Renal pelvis (tissue), 12 donors: ENCODE measurements around the gene CHPF. TPM values are rescaled to one million over a fixed set of nuclear protein-coding genes. Genes with fewer than 3 reads are reported as not detected.

Experiments
- DNase-seq: peaks from one replicate; pipeline ENCODE4 v3.0.0-alpha.2; 2013
- long read RNA-seq, 16 experiments: transcript quantifications; one replicate each; lab custom pipeline, GENCODE V29; 2026
- polyA plus RNA-seq, 3 donors: library from polyadenylated mRNA; unstranded; fragments of 120-200 nt; gene quantifications; one replicate each; pipeline ENCODE4 v1.2.1, GENCODE V29; 2013; ENCODE audit not compliant: insufficient read length in 3 of 3

CHPF gene
- polyA plus RNA-seq = 10 to 100 TPM; 29.3 to 45.3 (median 34.6) TPM
- long read RNA-seq, donor 1, transcript CHPF-201 (4 exons, 3,013 nt) = major isoform, 17 of 18 reads
- long read RNA-seq, donor 1, partial matches to known transcripts = 0 of 18 reads
- long read RNA-seq, donor 1, other reads (novel, unspliced or antisense) = 0 of 18 reads
- long read RNA-seq, donor 2, transcript CHPF-202 (2 exons, 1,079 nt) = minor isoform, 7 of 54 reads
- long read RNA-seq, donor 2, transcript CHPF-201 (4 exons, 3,013 nt) = major isoform, 26 of 54 reads
- long read RNA-seq, donor 2, partial matches to known transcripts = 21 of 54 reads
- long read RNA-seq, donor 2, other reads (novel, unspliced or antisense) = 0 of 54 reads
- long read RNA-seq, donor 3, transcript CHPF-201 (4 exons, 3,013 nt) = major isoform, 21 of 28 reads
- long read RNA-seq, donor 3, partial matches to known transcripts = 5 of 28 reads
- long read RNA-seq, donor 3, other reads (novel, unspliced or antisense) = 0 of 28 reads
- long read RNA-seq, donor 4, transcript CHPF-201 (4 exons, 3,013 nt) = major isoform, 22 of 23 reads
- long read RNA-seq, donor 4, partial matches to known transcripts = 0 of 23 reads
- long read RNA-seq, donor 4, other reads (novel, unspliced or antisense) = 0 of 23 reads
- long read RNA-seq, donor 5, transcript CHPF-201 (4 exons, 3,013 nt) = major isoform, 6 of 7 reads
- long read RNA-seq, donor 5, partial matches to known transcripts = 0 of 7 reads
- long read RNA-seq, donor 5, other reads (novel, unspliced or antisense) = 0 of 7 reads
- long read RNA-seq, donor 6, transcript CHPF-201 (4 exons, 3,013 nt) = major isoform, 17 of 46 reads
- long read RNA-seq, donor 6, partial matches to known transcripts = 28 of 46 reads
- long read RNA-seq, donor 6, other reads (novel, unspliced or antisense) = 0 of 46 reads
- long read RNA-seq, donor 7, transcript CHPF-201 (4 exons, 3,013 nt) = major isoform, 20 of 74 reads
- long read RNA-seq, donor 7, partial matches to known transcripts = 51 of 74 reads
- long read RNA-seq, donor 7, other reads (novel, unspliced or antisense) = 0 of 74 reads
- long read RNA-seq, donor 8, transcript CHPF-201 (4 exons, 3,013 nt) = major isoform, 24 of 90 reads
- long read RNA-seq, donor 8, partial matches to known transcripts = 65 of 90 reads
- long read RNA-seq, donor 8, other reads (novel, unspliced or antisense) = 0 of 90 reads
- long read RNA-seq, donor 9, transcript CHPF-201 (4 exons, 3,013 nt) = major isoform, 17 of 63 reads
- long read RNA-seq, donor 9, partial matches to known transcripts = 45 of 63 reads
- long read RNA-seq, donor 9, other reads (novel, unspliced or antisense) = 0 of 63 reads
- long read RNA-seq, donor 10, transcript CHPF-201 (4 exons, 3,013 nt) = major isoform, 9 of 22 reads
- long read RNA-seq, donor 10, partial matches to known transcripts = 11 of 22 reads
- long read RNA-seq, donor 10, other reads (novel, unspliced or antisense) = 0 of 22 reads
- long read RNA-seq, donor 11, transcript CHPF-201 (4 exons, 3,013 nt) = major isoform, 14 of 18 reads
- long read RNA-seq, donor 11, partial matches to known transcripts = 0 of 18 reads
- long read RNA-seq, donor 11, other reads (novel, unspliced or antisense) = 0 of 18 reads
- long read RNA-seq, donor 12, transcript CHPF-201 (4 exons, 3,013 nt) = major isoform, 26 of 40 reads
- long read RNA-seq, donor 12, partial matches to known transcripts = 10 of 40 reads
- long read RNA-seq, donor 12, other reads (novel, unspliced or antisense) = 0 of 40 reads
- long read RNA-seq, donor 13, transcript CHPF-201 (4 exons, 3,013 nt) = major isoform, 7 of 9 reads
- long read RNA-seq, donor 13, partial matches to known transcripts = 0 of 9 reads
- long read RNA-seq, donor 13, other reads (novel, unspliced or antisense) = 0 of 9 reads
- long read RNA-seq, donor 14 = 0 reads
- long read RNA-seq, donor 15, transcript CHPF-201 (4 exons, 3,013 nt) = major isoform, 30 of 33 reads
- long read RNA-seq, donor 15, partial matches to known transcripts = 0 of 33 reads
- long read RNA-seq, donor 15, other reads (novel, unspliced or antisense) = 0 of 33 reads
- long read RNA-seq, donor 16, transcript CHPF-201 (4 exons, 3,013 nt) = major isoform, 13 of 15 reads
- long read RNA-seq, donor 16, partial matches to known transcripts = 0 of 15 reads
- long read RNA-seq, donor 16, other reads (novel, unspliced or antisense) = 0 of 15 reads

GRCh38 chr2:219543596-219544358 lies at the start of gene CHPF, which contains the start of gene TMEM198:
CHPF (minus strand) TSS chr2:219543809; CDS start chr2:219543538, 271 bp downstream.
TMEM198 (plus strand) TSS chr2:219544028; CDS start chr2:219544728, 700 bp downstream.
- DNase-seq = peak; percentile 98

DNA sequence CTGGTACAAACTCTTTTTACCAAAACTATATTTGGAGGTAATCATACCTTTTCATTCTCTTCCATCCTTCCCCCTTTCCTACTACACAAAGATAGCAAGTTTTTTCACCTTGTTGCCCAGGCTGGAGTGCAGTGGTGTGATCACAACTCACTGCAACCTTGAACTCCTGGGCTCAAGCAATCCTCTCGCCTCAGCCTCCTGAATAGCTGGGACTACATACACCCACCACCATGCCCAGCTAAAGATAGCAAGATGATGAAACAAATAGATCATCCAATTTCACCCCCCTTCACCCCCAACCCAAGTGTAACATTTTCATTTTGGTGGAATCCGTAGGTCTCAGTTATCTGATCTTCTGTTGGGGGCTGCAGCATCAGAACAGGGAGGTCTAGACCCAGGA lies 49.5 kb upstream of the CHPF start:
- DNase-seq = no peak

GRCh38 chr2:219592736-219593135 lies 49.1 kb upstream of the CHPF start:
- DNase-seq = no peak

GRCh38 chr2:219591091-219591490 lies 47.5 kb upstream of the CHPF start:
- no peak for DNase-seq

- no peak for DNase-seq
These were observed 37.7 kb upstream of the CHPF start for GRCh38 chr2:219581346-219581745.

DNA sequence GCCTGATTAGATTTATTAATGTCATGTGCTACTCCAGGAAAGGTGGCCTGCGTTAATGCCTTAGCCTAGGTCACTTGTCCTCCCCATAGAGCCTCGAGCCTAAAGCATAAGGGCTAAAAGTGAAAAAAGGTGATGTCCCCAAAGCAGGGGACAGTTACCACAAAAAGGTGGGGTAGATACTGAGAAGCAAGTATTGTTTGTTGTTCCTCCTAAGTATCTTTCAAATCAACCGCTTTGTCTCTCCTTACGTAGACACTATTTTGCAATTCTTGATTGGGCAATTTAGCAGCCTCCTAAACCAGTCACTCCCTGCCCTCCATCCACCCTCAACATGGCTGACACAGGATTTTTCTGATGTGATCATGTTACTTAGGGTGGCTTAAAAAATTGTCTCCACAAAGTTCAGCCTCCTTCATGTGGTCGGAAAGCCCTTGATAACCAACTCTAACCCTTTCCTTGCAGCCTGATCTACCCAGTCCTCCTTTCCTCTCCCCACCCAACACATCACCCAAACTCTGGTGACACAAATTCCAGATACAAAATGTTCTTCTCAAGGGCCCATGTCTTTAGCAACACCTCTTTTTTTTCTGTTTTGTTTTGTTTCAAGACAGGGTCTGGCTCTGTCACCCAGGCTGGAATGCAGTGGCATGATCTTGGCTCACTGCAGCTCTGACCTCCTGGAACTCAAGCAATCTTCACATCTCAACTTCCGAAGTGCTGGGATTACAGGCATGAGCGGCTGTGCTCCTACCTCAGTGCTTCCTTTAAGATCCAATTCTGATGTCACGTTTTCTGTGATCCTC lies 35.4 kb upstream of the CHPF start:
- DNase-seq = no peak

DNA sequence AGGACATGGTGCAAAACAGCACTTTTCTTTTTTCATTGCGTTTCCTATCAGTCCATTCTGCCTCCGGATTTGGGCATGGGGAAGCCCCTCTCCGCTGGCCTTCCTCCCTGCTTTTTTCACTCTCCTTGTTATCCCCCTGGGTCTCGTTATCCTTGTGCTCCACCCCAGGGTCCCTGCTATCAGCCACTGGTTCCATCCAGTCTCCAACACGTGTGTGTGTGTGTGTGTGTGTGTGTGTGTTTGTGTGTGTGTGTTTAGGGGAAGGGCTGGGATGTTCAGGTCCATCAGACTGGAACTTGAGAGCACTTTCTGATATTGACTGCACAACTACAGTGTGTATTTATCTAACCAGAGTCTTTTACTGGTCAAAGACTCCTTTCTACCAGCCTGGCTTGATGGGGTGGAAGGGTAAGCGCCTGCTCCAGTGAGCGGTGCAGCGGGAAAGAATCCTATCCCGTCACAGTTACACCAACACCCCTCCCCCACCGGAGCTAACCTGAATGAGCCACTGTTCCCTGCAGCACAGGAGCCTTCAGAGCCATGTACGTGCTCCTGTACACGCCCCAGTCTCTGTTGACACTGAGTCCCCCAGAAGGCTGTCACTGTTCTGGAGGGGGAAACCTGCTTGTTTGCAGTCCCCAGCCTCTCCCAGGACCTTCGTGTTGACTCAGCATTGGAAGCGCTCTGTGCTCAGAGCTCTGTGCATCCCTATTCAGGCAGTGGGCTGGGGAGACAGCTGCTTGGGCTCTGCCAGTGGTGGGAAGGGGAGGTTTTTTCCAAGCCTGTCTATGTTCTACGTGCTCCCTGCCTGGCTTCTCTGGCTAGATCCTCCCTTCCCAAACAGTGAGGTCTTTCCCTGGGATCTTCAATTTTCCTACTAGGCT lies 33.1 kb upstream of the CHPF start:
- no peak for DNase-seq

DNA sequence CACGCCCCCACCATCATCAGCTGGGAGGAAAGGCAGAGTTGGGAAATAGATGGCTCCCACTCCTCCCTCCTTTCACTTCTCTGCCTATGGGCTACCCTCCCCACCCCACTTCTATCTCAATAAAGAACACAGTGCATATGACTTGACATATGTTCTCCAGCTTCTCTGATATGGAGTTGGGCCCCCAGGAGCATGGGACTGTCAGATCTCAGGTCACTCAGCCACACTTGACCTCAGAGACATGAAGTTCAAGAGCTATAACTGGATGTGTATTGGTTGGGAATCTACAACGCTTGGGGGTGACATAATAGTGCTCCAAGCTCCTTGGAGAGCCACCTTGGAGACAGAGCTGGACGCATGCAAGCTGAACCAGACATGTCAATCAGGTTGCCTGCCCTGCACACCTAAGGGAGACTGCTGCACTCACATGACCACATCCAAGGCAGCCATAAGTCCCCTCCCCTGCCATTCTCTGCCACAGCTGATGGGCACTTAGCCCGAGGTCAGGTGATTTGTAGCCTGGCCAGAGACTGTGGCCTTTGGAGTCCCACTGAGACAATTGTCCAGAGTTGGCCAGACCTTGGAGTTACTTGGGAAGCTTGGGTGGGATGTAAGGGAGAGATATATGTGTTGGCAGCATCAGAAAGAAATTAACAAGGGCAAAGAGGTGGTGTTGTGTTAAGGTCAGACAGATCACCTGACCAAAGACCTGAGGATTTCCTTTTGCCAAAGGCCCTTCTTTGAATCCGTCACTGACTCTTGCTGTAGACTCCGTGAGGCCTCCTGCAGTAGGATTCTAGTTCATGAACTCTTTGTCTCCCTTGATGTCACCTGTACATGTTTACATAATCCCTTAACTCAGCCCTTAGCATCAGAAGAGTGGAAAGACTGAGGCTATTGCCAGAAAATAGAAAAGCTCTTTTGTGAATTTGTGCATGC lies 32.2 kb upstream of the CHPF start:
- no peak for DNase-seq

- no peak for DNase-seq
These were observed 31.1 kb upstream of the CHPF start for GRCh38 chr2:219574484-219575311.

DNA sequence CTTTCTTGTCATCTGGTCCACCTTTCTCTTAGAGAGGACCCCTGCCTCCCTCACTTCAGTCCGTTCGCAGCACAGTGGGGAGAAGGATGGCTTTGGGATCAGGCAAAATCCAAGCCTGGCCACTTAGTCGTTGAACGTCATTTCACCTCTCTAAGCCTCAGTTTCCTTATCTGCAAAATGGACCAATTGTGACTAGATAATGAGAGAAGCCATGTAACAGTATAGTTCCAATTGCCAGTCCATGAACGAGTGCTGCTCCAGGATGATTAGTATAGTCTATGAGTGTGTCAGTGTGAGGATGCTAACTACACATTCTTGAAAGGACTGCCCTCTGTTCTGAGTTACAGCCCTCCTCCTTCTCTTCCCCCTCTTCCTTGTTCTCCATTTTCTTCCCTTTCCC lies 29.6 kb upstream of the CHPF start:
- no peak for DNase-seq

DNA sequence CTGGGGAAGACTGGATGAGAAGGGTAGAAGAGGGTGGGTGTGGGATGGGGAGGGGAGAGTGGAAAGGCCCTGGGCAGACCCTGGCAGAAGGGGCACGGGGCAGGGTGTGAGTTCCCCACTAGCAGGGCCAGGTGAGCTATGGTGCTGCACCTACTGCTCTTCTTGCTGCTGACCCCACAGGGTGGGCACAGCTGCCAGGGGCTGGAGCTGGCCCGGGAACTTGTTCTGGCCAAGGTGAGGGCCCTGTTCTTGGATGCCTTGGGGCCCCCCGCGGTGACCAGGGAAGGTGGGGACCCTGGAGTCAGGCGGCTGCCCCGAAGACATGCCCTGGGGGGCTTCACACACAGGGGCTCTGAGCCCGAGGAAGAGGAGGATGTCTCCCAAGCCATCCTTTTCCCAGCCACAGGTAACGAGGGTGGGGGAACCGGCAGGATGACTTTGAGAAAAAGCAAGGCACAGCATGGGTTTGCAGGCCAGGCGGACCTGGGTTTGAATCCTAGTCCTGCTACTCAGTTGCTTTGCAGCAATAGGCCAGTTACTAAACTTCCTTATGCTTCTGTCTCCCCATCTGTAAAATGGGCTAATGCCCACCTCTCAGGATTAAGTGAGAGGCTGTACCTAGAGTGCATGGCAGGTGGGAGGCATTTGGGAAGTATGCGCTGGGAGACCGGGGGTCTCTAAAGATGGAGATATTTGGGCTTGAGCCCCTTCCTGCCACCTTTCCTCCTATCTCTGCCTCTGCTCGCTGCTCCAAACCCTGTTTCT lies 28.8 kb upstream of the CHPF start, which contains the start of gene INHA:
TSS of gene INHA (plus strand) at position 74 of the 765 bp plus-strand sequence. CDS start at position 139, 65 bp downstream.
- no peak for DNase-seq

DNA sequence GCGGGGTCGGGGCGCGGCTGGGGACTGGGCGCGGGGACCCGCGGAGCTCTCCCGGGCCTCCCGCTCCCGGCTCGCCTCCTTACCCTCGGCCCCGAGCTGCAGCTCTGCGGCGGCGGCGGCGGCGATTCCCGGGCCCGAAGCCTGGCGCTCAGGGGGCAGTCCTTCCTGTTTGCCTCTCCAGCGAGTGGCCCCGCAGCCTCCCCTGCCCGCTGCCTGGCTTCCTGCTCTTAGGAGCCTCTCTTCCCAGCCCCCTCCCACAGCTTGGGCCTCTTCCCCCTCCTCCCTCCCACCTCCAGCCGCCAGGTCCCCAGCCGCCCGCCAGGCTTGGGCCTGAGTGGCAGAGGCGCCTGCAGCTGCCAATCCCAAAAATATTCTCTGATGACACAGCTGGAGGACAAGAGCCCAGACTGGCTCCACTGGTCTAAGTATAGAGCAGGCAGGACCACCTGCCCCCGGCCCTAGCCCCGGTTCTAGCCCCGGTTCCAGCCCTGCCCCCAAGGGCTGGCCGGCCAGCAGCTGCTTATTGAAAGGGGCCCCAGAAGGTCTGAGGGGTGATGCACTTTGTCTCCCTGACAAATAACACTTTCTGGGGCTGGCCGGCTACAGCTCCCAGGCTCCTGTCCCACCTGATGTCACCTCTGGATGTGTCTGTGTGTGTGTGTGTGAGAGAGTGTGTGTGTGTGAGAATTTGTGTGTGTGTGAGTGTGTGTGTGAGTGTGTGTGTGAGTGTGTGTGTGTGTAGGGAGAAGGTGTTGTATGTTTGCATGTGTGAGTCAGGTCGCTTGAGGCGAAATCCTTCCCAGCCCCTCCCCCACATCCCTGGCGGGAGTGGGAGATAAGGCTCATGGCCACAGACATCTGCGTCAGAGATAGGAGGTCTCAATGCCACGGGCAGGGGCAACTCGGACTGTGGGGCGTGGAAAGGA lies 28.0 kb upstream of the CHPF start, which contains the start of gene OBSL1:
TSS of gene OBSL1 (minus strand) at position 229 of the 926 bp plus-strand sequence. CDS start 307 bp downstream, outside the sequence.
- DNase-seq = peak; percentile 83

GRCh38 chr2:219570924-219571310 lies 27.3 kb upstream of the CHPF start:
- no peak for DNase-seq
